Right lobe of liver (tissue), 6 donors: Measurements from ENCODE around the gene COMT. TPM values are rescaled to one million over a fixed set of nuclear protein-coding genes. Genes with fewer than 3 reads are reported as not detected.

Source experiments
- ATAC-seq, 4 donors: fragments of 200-7000 bp; cut with Tn5 transposase; one replicate each; pipeline ENCODE4 v1.9.1; 2020; ENCODE audit warnings: mild to moderate bottlenecking in 4 of 4, moderate library complexity in 4 of 4
- DNase-seq, 3 donors: peaks; one replicate each; pipeline ENCODE4 v3.0.0-alpha.2; 2020
- H3K27ac ChIP-seq, 3 donors: fragments of 200-600 bp; one replicate each; pipeline ENCODE4 v1.8.0; 2022
- H3K27me3 ChIP-seq, 2 donors: fragments of 200-600 bp; one replicate each; pipeline ENCODE4 v1.8.0; 2022
- H3K36me3 ChIP-seq, 4 donors: fragments of 200-600 bp; sonication (generic) in 1 of 4; one replicate each; pipeline versions ENCODE4 v1.5.1 to v1.8.0; 2017 to 2022; ENCODE audit warnings: control low read depth in 1 of 4
- H3K4me1 ChIP-seq, 4 donors: fragments of 200-600 bp; sonication (generic) in 1 of 4; one replicate each; pipeline versions ENCODE4 v1.5.1 to v1.8.0; 2017 to 2022; ENCODE audit warnings: control low read depth in 1 of 4
- H3K4me3 ChIP-seq, 3 donors: fragments of 200-600 bp; one replicate each; pipeline ENCODE4 v1.8.0; 2022
- H3K9me3 ChIP-seq, 4 donors: fragments of 200-600 bp; sonication (generic) in 1 of 4; one replicate each; pipeline versions ENCODE4 v1.5.1 to v1.8.0; 2017 to 2022; ENCODE audit warnings: control low read depth in 1 of 4
- POLR2A ChIP-seq: fragments of 450-650 bp; IDR thresholded peaks from one replicate; pipeline ENCODE4 v1.6.1; 2017; ENCODE audit warnings: antibody characterized with exemption, mild to moderate bottlenecking
- WGBS: methylation state at CpG from one replicate; pipeline ENCODE4 v1.1.6; 2018; ENCODE audit warnings: low coverage, low lambda C conversion rate; ENCODE audit not compliant: insufficient coverage; ENCODE audit errors: missing lambda C conversion rate; 5-methylcytosine and 5-hydroxymethylcytosine counted together
- intact Hi-C, 2 donors: fragments of 100-400 bp; cut with DNase I; formaldehyde crosslinking; loops; one replicate each; pipeline versions ENCODE4 v1.11.2 to v1.14.1; 2022
- total RNA-seq, 6 experiments: library from RNA; depleted of rRNA in 2 of 6; stranded (reverse); fragments of >200 nt in 2 of 6; fragmentation: NEBNext Ultra II Directional in 3 of 6; extraction: Animal tissue kit (Norgen Biotek cat#: 25700) in 3 of 6; gene quantifications; one replicate each; pipeline versions ENCODE4 v1.1.0 to v1.2.4, GENCODE V29; 2016 to 2023
- TF ChIP-seq, protein P1 (sequence below), 4 donors: fragments of 200-600 bp in 3 of 4; fragments of 450-650 bp in 1 of 4; IDR thresholded peaks; one replicate each; pipeline versions ENCODE4 v1.5.1 to v1.8.0; 2016 to 2022; ENCODE audit warnings: antibody characterized with exemption in 4 of 4, mild to moderate bottlenecking in 2 of 4
- donor health status: DM: no; HTN: yes; CAD: no.
- donor health status: DM: no; HTN: no; CAD: no.
- donor health status: DM: no; HTN: no; CAD: no.
- donor health status: DM: no; HTN: yes; CAD: no.
- donor health status: DM: no; HTN: yes; CAD: no.

COMT gene
- total RNA-seq, 6 experiments from 2014 or later, result 144 to 270 (median 200) TPM

DNA sequence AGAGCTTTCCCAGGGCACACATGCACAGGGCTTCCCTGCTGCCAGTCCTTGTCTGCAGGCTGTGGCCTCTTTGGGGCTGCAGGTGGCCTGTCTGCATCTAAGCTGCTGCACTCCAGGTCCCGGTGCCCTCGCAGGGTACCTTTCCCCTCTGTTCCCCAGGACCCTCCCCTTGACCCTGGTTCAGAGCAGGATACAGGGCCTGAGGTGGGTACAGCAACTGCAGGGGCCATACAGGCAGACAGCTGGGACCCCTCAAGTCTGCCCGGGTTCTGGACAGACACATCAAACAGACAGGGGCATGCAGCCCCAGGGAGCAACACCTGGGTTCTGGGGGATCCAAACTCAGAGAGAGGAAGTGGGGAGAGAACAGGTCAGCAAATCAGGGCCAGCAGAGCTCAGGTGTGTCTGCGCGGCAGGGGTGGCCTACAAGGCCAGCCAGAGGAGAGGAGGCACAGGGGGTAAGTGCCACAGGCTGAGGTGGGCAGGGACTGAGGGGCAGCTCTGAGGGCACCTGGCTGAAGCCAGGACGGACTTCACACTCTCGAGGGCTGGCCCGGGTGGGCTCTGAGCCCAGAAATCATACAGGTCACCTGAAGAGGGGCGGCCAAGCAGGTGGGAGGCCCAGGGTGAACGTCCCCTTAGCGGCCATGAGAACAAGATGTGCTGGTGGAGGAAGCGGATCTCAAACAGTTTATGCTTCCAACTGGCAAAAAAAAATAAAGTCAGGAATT lies 29.9 kb upstream of the COMT start:
- H3K27ac ChIP-seq, result no peak overlapping the region
- WGBS, result 65% methylated on average over 5 of the region's 12 CpGs
- ATAC-seq (no peak), DNase-seq (no peak)
- H3K4me3 ChIP-seq, result no peak overlapping the region
- H3K4me1 ChIP-seq, result peaks cover 0 to 3% (median 0%) of the 10 kb centered on the region in 4 donors
- intact Hi-C loops, result loop anchor here (5.0 kb wide), 1 partner anchor 179 kb away; no protein-coding TSS in a partner anchor
- TF ChIP-seq POLR2A, result no peak
- TF ChIP-seq, protein P1, sequence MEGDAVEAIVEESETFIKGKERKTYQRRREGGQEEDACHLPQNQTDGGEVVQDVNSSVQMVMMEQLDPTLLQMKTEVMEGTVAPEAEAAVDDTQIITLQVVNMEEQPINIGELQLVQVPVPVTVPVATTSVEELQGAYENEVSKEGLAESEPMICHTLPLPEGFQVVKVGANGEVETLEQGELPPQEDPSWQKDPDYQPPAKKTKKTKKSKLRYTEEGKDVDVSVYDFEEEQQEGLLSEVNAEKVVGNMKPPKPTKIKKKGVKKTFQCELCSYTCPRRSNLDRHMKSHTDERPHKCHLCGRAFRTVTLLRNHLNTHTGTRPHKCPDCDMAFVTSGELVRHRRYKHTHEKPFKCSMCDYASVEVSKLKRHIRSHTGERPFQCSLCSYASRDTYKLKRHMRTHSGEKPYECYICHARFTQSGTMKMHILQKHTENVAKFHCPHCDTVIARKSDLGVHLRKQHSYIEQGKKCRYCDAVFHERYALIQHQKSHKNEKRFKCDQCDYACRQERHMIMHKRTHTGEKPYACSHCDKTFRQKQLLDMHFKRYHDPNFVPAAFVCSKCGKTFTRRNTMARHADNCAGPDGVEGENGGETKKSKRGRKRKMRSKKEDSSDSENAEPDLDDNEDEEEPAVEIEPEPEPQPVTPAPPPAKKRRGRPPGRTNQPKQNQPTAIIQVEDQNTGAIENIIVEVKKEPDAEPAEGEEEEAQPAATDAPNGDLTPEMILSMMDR (IDR thresholded peaks at IDR 0.05), result no peak
- H3K9me3 ChIP-seq, result no peaks in the 10 kb centered on the region
- no peaks in the 10 kb centered on the region for H3K27me3 ChIP-seq
- H3K36me3 ChIP-seq, result peaks cover 0 to 30% (median 9%) of the 10 kb centered on the region in 4 donors

- 70% methylated on average over 5 of the region's 20 CpGs for WGBS
- DNase-seq (no peak), ATAC-seq (no peak)
- H3K27ac ChIP-seq, result no peak overlapping the region
- no peak overlapping the region for H3K4me3 ChIP-seq
- no peaks in the 10 kb centered on the region for H3K27me3 ChIP-seq
- intact Hi-C loops, result loop anchor here (5.0 kb wide), 1 partner anchor 180 kb away; no protein-coding TSS in a partner anchor
- H3K36me3 ChIP-seq, result peaks cover 0 to 37% (median 12%) of the 10 kb centered on the region in 4 donors
- peaks cover 0 to 3% (median 0%) of the 10 kb centered on the region in 4 donors for H3K4me1 ChIP-seq
- no peak for TF ChIP-seq POLR2A
- TF ChIP-seq, protein P1 (IDR thresholded peaks at IDR 0.05), result no peak
- H3K9me3 ChIP-seq, result no peaks in the 10 kb centered on the region
Measured at GRCh38 chr22:19912271-19912999, 29.1 kb upstream of the COMT start.

- Histone ChIP-seq H3K4me1 (peaks cover 0 to 3% (median 0%) of the 10 kb centered on the region in 4 donors), H3K9me3 (no peaks in the 10 kb centered on the region), H3K36me3 (peaks cover 0 to 44% (median 14%) of the 10 kb centered on the region in 4 donors), H3K27me3 (no peaks in the 10 kb centered on the region), H3K4me3 (no peak overlapping the region), H3K27ac (no peak overlapping the region)
- no peak for DNase-seq
- 60% methylated on average over 2 of the region's 6 CpGs for WGBS
- no peak for ATAC-seq
- TF ChIP-seq, protein P1 (IDR thresholded peaks at IDR 0.05), result no peak
- TF ChIP-seq POLR2A, result no peak
- intact Hi-C loops, result loop anchor here (5.0 kb wide), 1 partner anchor 181 kb away; no protein-coding TSS in a partner anchor
Measured at GRCh38 chr22:19913337-19913936, 28.1 kb upstream of the COMT start.

DNA sequence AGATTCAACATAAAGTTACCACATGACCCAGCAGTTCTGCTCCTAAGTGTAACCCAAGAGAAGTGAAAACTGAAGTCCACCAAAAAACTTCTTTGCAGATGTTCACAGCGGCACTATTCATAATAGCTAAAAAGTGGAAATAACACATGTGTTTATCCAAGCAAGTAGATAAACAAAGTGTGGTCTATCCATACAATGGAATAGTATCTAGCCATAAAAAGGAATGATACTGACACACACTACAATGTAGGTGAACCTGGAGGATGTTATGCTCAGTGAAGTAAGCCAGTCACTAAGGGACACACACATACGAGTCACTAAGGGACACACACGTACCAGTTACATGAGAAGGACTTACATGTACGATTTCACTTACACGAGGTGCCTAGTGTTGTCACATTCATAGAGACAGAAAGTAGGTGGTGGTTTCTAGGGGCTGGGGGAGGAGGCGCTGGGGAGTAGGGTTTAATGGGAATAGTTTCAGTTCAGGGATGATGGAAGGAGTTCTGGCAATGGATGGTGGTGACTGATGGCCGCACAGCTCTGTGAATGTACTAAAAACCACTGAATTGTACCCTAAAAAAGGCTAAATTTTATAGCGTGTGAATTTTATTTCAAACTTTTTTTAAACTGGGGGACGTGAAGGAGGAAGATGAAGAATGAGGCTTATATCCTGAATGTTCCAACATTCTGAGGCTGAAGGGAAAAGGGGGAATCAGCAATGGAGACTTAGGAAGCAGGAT lies 27.2 kb upstream of the COMT start:
- Histone ChIP-seq H3K27ac (no peak overlapping the region), H3K4me3 (no peak overlapping the region), H3K27me3 (no peaks in the 10 kb centered on the region), H3K9me3 (no peaks in the 10 kb centered on the region), H3K4me1 (peaks cover 0 to 3% (median 0%) of the 10 kb centered on the region in 4 donors), H3K36me3 (peaks cover 0 to 50% (median 19%) of the 10 kb centered on the region in 4 donors)
- ATAC-seq, result no peak
- intact Hi-C loops, result loop anchor here (5.0 kb wide), 1 partner anchor 182 kb away; no protein-coding TSS in a partner anchor
- DNase-seq, result no peak
- TF ChIP-seq, protein P1 (IDR thresholded peaks at IDR 0.05), result no peak
- TF ChIP-seq POLR2A, result no peak
- 95% methylated on average over 9 of the region's 9 CpGs for whole genome bisulfite sequencing
